HG03159 (cell line): ENCODE results near the gene WWC2.

ENCODE experiments used
- ATAC-seq: cut with Tn5 transposase; IDR thresholded peaks from one replicate; pipeline ENCODE4 v1.9.1; 2021; ENCODE audit warnings: mild to moderate bottlenecking, moderate library complexity; ENCODE audit not compliant: unreplicated experiment

WWC2 gene

DNA sequence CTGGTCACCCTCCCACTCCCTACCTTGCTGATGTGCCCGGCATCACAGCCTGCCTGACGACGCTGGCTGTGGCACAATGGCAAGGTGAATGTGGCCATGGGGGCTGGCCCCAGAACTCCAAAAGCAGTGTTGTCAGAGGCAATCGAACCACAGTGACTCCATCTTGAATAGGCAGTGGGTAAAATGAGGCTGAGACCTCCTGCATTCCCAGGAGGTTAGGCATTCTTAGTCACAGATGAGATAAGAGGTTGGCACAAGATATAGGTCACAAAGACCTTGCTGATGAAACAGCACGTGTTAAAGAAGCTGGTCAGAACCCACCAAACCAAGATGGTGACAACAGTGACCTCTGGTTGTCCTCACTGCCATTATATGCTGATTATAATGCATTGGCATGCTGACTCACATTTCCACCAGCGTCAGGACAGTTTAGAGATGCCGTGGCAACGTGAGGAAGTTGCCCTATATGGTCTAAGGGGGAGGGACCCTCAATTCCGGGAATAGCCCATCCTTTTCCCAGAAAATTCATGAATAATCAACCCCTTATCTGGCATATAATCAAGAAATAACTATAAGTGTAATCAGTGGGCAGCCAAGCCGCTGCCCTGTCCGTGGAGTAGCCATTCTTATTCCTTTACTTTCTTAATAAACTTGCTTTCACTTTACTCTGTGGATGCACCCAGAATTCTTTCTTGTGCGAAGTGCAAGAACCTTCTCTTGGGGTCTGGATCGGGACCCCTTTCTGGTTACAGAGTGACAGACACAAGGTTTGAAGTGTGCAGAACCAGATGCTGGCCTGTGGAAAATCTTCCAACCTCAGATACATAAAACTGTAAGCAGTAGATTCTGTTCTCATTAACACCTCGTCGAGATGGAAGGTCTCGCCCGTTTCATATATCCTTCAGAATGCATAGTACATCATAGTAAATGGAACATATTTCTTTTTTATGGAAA is 249.9 kb downstream of the WWC2 start:
- no peak for ATAC-seq

DNA sequence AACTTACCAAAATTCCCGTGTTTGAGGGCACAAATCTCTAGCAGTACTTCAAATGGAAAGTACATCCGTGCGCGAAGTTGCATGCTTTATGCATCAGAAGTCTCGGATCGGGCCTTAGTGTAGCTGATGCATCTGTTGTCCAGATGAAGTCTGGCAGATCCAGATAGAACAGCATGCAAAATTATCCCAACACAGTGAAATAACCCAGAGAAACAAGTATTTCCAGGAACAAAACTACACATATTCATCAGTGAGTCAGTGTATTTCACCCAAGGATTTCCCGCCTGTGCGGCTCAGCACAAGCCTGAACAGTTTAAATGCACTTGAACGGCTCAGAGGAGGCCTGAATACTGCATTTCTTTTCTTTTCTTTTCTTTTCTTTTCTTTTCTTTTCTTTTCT is 250.6 kb downstream of the WWC2 start:
- ATAC-seq = no peak

DNA sequence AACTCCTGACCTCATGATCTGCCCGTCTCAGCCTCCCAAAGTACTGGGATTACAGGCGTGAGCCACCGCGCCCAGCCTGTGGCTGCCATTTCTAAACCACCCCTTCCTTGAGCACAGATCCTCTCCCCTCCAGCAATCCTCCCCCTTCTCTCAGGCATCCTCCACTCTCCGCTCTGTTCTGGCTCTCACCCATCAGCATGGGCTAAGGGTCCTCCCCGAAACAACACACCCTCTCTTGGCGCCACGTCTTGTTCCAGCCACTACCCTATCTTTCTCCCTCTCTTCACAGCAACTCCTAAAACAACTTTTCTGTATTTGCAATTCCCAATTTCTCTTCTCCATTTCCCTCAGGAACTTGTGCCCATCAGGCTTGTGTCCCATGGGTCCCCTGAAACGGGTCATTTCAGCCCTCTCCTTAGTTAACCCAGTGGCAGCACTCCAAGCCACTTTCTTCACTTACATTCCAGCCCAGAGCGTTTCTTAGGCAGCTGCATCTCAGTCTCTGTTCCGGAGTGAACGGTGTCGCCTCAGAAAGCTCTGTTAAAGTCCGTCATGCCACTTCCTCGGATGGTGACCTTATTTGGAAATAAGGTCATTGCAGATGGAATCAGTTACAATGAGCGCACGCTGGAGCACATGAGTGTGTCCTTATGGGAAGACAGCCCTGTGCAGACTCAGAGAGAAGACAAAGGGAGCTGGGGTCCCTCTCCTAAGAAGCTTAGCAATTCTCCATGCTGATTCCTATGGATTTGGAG is 251.4 kb downstream of the WWC2 start:
- ATAC-seq = no peak

DNA sequence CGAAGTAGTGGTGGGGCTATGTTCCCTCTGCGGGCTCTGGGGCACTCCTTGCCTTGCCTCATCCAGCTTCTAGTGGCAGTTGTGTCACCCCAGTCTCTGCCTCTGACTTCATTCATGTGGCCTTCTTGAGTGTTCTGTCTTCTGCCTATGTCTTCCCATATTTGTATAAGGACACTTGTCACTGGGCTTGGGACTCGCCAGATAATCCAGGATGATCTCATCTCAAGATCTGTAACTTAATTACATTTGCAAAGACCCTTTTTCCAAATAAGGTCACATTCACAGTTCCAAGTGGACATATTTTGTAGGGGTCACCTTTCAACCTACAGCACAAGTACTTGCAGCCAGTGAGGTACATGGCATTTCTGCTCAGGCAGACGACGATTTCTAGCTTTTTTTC is 253.5 kb downstream of the WWC2 start:
- ATAC-seq = no peak

DNA sequence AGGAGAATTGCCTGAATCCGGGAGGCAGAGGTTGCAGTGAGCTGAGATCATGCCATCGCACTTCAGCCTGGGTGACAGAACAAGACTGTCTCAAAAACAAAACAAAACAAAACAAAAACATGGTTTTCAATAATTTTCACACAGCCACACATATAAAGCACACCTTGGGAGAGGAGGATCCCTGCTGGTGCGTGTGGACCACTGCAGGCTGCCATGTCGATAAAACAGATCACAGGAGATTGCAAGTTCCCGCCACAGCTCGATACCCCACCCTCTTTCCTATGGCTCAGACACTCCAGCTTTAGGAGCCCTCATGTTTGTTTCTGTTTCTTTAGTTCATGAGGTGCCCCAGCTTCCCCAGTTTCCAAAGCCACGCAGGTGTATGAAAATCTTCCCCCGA is 254.5 kb downstream of the WWC2 start:
- no peak for ATAC-seq

DNA sequence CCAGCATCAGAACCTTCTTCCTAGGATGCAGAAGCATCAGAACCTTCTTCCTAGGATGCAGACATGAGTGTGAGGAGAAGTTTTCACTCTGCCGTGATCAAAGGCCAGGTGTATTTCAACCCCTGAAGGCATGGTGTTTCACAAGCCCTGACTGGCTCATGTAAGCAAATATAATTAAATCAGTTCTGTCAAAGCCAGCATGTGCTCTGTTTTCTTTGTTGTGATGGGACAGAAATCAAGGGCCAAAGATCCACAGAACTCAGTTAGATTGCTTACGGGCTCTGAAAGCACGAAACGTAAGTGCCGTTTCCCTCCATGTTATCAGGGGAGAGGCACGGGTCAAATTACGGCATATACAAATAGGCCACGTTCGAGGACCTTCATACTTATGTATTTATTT is 255.2 kb downstream of the WWC2 start:
- no peak for ATAC-seq

DNA sequence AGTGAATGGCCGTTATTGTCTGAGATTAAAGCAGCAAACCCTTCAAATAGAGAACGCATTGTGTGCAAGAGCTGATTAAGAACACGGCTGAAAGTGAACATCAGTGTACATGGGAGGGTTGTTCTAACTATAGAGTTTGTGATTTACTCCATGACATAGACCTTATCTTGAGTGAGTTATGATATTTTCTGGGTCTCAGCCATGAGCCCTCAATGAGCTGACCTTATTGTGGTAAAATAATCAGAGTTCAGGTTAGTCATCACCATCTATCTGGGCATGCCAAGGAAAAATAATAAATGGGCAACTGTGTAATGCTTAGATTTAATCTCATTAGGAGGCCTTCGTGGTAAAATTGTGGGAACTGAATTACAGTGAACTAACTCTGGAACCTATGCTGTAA is 256.3 kb downstream of the WWC2 start:
- no peak for ATAC-seq

DNA sequence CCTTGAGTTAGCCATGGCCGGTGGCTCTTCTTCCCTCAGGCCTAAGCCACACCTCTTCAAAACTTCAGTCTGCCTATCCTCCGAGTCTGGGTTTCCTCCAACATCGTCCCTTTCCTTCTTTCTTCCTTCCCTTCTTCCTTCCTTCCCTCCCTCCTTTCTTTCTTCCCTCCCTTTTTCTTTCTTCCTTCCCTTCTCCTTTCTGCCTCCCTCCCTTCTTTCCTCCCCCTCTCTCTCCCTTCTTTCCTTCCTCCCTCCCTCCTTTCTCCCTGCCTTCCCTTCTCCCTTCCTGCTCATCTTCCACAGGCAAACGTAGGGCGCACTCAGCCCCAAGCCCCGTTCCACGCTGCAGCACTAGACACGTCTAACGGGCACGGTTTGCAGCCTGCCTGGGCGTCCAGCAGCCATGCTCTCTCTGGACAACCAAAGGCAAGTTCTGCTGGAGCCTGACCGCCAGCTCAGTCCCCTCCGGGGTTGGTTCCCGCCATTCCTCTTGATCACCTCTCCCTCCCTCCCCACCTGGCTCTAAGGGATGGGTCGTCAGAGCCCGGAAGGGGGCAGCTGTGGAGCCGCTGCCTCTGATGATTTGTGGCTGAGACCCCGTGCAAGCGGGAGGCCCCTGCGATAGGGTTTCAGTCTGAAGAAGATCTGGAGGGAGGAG is 257.2 kb downstream of the WWC2 start:
- ATAC-seq = no peak

DNA sequence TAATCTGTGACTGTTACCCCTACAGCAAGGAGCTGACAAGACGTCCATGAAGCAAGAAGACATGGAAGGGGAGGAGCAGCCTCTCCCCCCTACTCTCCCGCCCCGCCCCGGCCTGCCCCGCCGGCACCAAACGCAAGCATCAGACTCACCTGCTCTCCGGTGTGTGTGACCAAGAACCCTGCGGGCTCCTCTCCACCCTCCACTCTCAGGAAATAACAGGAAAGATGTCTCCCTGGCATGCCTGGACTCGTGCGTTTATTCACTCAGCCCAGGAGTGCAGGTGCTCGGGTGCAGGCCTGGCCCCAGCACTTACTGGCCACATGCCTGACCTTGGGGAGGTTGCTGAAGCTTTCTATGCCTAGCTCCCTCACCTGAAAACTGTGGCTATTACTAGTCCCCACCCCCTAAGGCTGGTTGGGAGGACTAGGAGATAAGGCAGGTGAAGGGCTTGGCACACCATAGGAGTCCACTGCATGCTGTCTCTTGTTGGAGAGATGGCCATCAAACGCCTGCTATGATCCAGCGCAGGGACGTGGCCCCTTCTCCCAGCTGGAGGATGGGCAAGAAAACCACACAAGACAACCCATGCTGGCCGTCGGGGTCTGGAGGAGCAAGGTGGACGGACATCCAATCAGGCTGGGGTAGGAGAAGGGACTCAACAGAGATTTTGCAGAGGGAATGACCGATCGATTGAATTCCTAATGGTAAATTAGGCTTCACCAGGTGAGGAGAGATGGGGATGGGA is 258.0 kb downstream of the WWC2 start:
- no peak for ATAC-seq

DNA sequence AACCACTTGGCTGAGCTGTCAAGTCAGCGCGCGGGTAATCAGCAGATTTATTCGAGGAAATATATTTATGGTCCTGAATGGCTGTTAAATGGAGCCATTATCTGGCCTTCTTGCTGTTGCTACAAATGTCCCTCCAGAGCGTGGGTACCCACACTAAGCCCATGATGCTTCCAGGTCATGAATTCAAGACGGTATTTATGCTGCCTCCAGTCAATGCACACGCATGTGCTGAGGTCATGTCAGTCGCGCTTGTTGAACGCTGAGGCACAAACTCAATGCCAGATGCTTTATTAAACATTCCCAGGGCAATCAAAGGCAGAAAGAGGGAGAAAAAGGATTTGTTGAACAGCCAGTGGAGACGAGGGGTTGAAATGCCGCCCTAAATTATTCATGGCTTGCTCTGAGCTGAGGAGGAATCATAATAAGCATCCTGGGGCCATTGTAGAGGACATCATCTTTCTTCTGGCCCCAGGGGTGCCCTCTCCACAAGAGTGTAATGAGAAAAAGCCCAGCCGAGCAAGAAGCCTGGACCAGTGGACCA is 259.2 kb downstream of the WWC2 start:
- ATAC-seq = no peak

DNA sequence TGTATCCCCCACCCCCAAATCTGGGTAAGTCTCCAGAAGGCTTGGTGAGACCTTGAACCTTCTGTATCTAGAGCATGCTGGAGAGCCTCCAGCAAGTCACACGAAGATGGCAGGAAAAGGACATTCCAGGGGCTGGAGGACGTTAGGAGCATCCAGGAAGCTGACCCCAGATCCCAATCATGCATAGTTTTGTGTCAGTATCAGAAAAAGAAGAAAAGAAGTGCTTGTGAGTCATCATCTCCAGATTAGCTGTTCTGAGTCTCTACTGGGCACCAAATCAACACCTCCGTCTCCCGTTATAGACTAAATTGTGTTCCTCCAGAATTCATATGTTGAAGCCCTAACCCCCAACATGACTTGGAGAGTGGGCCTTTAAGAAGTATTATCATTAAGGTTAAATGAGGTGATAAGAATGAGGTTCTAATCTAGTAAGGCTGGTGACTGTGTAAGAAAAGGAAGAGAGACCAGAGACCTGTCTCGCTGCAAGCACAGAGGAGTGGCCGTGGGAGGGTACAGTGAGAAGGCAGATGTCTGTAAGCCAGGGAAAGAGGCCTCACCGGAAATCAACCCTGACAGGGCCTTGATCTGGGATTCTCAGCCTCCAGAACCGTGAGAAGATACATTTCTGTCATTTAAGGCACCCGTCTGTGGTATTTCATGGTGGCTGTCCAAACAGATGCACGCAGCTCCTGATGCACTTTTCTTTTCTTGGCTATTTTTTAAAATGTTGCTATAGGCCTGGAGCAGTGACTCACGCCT is 261.3 kb downstream of the WWC2 start:
- no peak for ATAC-seq

DNA sequence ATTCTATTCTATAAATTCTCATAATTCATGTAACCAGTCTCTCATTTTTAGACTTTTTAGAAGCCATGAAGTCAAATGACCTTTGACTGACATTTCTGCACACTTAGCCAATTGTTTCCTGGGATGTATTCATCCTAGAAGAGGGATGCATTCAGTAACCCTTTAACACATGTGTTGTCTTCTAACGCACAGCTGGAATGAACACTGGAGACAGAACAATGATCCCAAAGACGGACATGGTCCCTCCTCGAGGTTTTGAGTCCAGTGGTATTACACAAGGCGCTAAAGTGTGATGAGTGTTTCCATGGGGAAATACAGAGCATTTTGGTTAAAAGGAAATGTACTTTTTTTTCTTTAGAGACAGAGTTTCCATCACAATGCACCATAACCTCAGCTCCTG is 263.0 kb downstream of the WWC2 start:
- no peak for ATAC-seq

DNA sequence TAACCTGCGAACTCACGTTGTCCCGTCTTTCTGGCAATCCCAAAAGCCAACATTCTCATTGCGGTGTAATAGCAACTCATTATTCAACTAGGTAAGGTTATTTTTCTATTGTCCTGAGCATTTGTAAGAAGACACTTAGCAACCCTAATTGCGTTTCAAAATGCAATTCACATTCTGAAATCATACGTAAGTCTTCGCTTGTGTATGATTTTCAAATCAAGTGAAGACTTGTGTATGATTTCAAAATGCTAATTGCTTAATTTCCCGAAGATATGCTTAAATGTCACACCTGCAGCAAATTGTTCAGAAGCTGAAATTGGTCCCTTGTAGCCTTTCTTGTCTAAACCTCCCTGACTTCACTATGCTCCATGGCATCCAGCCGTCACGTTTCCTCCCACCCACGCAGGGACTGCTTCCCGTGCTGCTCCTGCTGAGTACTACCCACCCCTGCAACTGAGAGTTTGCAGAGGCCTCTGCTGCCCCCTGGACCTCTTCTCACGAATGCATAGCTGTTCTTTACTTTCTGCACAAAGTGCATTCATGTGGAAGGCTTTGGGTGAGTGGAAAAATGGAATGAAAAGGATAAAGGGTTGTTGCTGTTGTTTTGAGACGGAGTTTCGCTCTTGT is 264.0 kb downstream of the WWC2 start:
- ATAC-seq = no peak

DNA sequence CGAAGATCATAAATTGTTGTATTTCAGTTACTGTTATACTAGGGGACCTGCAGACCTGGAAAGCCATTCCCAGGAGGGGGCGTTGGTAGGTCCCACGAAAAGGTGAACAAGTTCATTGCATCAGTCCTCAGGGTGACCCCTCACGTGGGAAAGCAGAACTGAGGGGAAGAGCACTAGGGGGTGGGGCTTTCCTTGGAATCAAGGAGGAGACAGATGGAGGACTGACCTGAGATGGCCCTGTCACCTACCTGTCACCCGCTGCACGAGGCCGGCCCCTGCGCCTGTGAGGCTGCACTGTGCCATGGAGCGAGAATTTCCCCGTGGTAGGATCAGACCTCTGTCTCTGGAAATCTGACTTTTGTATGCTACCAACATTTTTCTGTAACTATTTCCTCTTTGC is 265.0 kb downstream of the WWC2 start:
- no peak for ATAC-seq

DNA sequence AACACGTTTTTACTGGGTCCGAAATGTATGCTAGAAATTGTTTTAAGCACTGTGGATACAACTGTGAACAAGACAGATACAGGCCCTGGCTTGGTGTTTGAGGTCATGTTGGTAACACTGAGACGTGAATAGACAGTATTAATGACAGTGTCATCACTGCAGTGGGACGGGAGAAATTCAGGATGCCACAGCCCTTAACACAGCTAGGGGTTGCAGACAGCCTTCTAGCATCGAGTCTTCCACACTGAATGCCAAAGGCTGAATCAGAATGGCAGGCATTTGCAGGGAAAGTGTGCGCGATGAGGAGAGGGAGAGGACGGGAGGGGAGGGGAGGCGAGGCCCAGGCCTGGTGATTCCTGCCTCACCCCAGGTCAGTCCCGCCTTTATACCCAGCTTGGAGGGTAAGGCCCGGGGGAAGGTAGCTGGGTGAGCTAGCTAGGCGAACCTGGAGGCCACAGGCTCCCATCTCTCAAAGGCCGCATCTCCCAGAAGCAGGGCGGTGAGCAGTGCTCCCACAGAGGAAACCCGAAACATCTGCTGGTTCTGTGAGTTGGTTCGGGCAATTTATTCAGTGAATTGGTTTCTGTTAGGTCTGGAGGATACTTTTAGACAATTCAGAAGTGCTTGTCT is 267.3 kb downstream of the WWC2 start:
- ATAC-seq = no peak

DNA sequence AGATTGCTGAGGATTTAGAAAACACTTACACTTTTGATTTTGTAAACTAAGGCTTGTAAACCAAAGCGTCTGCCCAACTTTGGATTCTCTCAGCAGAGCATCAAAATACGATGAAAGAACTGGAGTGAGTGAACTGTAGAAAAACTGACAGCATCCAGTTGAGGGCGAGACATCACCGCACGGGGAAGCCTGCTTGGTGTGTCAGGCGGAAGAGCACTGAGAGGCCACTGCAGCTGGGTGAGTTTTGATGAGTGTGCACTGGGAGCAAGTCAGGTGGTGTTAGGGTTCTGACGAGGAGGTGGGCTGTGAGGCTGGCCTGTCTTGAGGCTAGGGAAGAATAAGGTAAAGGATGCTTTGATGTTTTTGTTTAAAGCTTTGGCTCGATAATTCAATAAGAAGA is 270.0 kb downstream of the WWC2 start:
- ATAC-seq = no peak
